ENCODE measurements around the gene GPC5.

The GPC5 gene

GRCh38 chr13:91824416-91824815, 426.0 kb downstream of the GPC5 start:
- Histone ChIP-seq H3K9ac (ENCODE audit: low read length) (no peak overlapping the region), H3K79me2 (ENCODE audit: insufficient read depth, low read length) (no peaks in the 10 kb centered on the region), H3F3A (ENCODE audit: insufficient read depth) (no peaks in the 10 kb centered on the region), H3K27ac (ENCODE audit: low read depth, low read length) (no peak overlapping the region), H4K20me1 (ENCODE audit: low read depth, low read length) (no peaks in the 10 kb centered on the region; the same call in 1 of the 2 replicates), H3K27me3 (ENCODE audit: low read length) (no peaks in the 10 kb centered on the region), H2AFZ (ENCODE audit: low read depth, low read length, severe bottlenecking) (no peak overlapping the region), H3K4me3 (ENCODE audit: insufficient read depth, low read length, poor library complexity, severe bottlenecking) (no peak overlapping the region), H3K9me2 (replicated peaks; ENCODE audit: insufficient read depth, low read length) (no peaks in the 10 kb centered on the region), H3K9me3 (ENCODE audit: insufficient read depth, low read length) (no peaks in the 10 kb centered on the region), H3K4me2 (ENCODE audit: low read depth, low read length, poor library complexity, severe bottlenecking) (no peak overlapping the region), H3K36me3 (ENCODE audit: low read length) (no peaks in the 10 kb centered on the region)
- no peak for TF ChIP-seq CTCF (IDR thresholded peaks at IDR 0.05; ENCODE audit: insufficient read depth, low read length, poor library complexity, severe bottlenecking)
- no peak for TF ChIP-seq EZH2phosphoT487 (conservative IDR thresholded peaks at IDR 0.05; ENCODE audit: low read length)

- Histone ChIP-seq H3K9ac (ENCODE audit: low read length) (no peak overlapping the region), H3K9me3 (ENCODE audit: insufficient read depth, low read length) (no peaks in the 10 kb centered on the region), H3K27me3 (ENCODE audit: low read length) (no peaks in the 10 kb centered on the region), H3K79me2 (ENCODE audit: insufficient read depth, low read length) (no peaks in the 10 kb centered on the region), H3K36me3 (ENCODE audit: low read length) (no peaks in the 10 kb centered on the region), H4K20me1 (ENCODE audit: low read depth, low read length) (no peaks in the 10 kb centered on the region), H3K4me3 (ENCODE audit: insufficient read depth, low read length, poor library complexity, severe bottlenecking) (no peak overlapping the region), H3F3A (ENCODE audit: insufficient read depth) (no peaks in the 10 kb centered on the region), H3K4me2 (ENCODE audit: low read depth, low read length, poor library complexity, severe bottlenecking) (no peak overlapping the region), H2AFZ (ENCODE audit: low read depth, low read length, severe bottlenecking) (no peak overlapping the region), H3K9me2 (replicated peaks; ENCODE audit: insufficient read depth, low read length) (no peaks in the 10 kb centered on the region), H3K27ac (ENCODE audit: low read depth, low read length) (no peak overlapping the region)
- no peak for TF ChIP-seq CTCF (IDR thresholded peaks at IDR 0.05; ENCODE audit: insufficient read depth, low read length, poor library complexity, severe bottlenecking)
Observed at GRCh38 chr13:91825516-91825915, 427.1 kb downstream of the GPC5 start.

GRCh38 chr13:91836553-91836952, 438.1 kb downstream of the GPC5 start:
- no peaks in the 10 kb centered on the region for H3K79me2 ChIP-seq (ENCODE audit: insufficient read depth, low read length)
- H2AFZ ChIP-seq (ENCODE audit: low read depth, low read length, severe bottlenecking): no peak overlapping the region
- H3K36me3 ChIP-seq (ENCODE audit: low read length): no peaks in the 10 kb centered on the region
- no peak overlapping the region for H3K27ac ChIP-seq (ENCODE audit: low read depth, low read length)
- no peak overlapping the region for H3K4me2 ChIP-seq (ENCODE audit: low read depth, low read length, poor library complexity, severe bottlenecking)
- no peaks in the 10 kb centered on the region for H3K9me3 ChIP-seq (ENCODE audit: insufficient read depth, low read length)
- H3K27me3 ChIP-seq (ENCODE audit: low read length): no peaks in the 10 kb centered on the region
- TF ChIP-seq CTCF (IDR thresholded peaks at IDR 0.05; ENCODE audit: insufficient read depth, low read length, poor library complexity, severe bottlenecking): no peak
- no peak for TF ChIP-seq EZH2phosphoT487 (conservative IDR thresholded peaks at IDR 0.05; ENCODE audit: low read length)
- H3K9ac ChIP-seq (ENCODE audit: low read length): no peak overlapping the region
- no peaks in the 10 kb centered on the region for H3K9me2 ChIP-seq (replicated peaks; ENCODE audit: insufficient read depth, low read length)
- H3K4me3 ChIP-seq (ENCODE audit: insufficient read depth, low read length, poor library complexity, severe bottlenecking): no peak overlapping the region
- H3F3A ChIP-seq (ENCODE audit: insufficient read depth): no peaks in the 10 kb centered on the region
- H4K20me1 ChIP-seq (ENCODE audit: low read depth, low read length): no peaks in the 10 kb centered on the region

GRCh38 chr13:91845612-91846011, 447.2 kb downstream of the GPC5 start:
- Histone ChIP-seq H3K9me2 (replicated peaks; ENCODE audit: insufficient read depth, low read length) (no peaks in the 10 kb centered on the region), H3F3A (ENCODE audit: insufficient read depth) (no peaks in the 10 kb centered on the region), H3K9ac (ENCODE audit: low read length) (no peak overlapping the region), H3K4me3 (ENCODE audit: insufficient read depth, low read length, poor library complexity, severe bottlenecking) (no peak overlapping the region), H3K36me3 (ENCODE audit: low read length) (no peaks in the 10 kb centered on the region), H2AFZ (ENCODE audit: low read depth, low read length, severe bottlenecking) (no peak overlapping the region), H3K27me3 (ENCODE audit: low read length) (no peaks in the 10 kb centered on the region), H3K9me3 (ENCODE audit: insufficient read depth, low read length) (no peaks in the 10 kb centered on the region), H3K27ac (ENCODE audit: low read depth, low read length) (no peak overlapping the region), H4K20me1 (ENCODE audit: low read depth, low read length) (no peaks in the 10 kb centered on the region), H3K79me2 (ENCODE audit: insufficient read depth, low read length) (no peaks in the 10 kb centered on the region), H3K4me2 (ENCODE audit: low read depth, low read length, poor library complexity, severe bottlenecking) (no peak overlapping the region)
- TF ChIP-seq EZH2phosphoT487 (conservative IDR thresholded peaks at IDR 0.05; ENCODE audit: low read length) (no peak), CTCF (IDR thresholded peaks at IDR 0.05; ENCODE audit: insufficient read depth, low read length, poor library complexity, severe bottlenecking) (no peak)

Data from SU-DHL-6 (cell line).